Panc1 (cell line): ENCODE results near the gene OGA. TPM values are rescaled to one million over a fixed set of nuclear protein-coding genes. Genes with fewer than 3 reads are reported as not detected.

Experiments
- ATAC-seq: fragments of 200-7000 bp; cut with Tn5 transposase; 2 replicates; pipeline ENCODE4 v1.9.1; 2020; ENCODE audit warnings: mild to moderate bottlenecking, moderate library complexity
- BruUV-seq: library from RNA; stranded (reverse); fragments of 400-500 nt; replicated peaks from 2 replicates; lab custom pipeline; 2021; lab: Mats Ljungman, UMichigan
- CTCF ChIA-PET: fragments of 300-600 bp; sonication (Branson Sonifier 250); formaldehyde crosslinking; loops from one replicate; lab custom pipeline; 2022; ENCODE audit warnings: antibody characterized with exemption; lab: Charles Lee
- POLR2A ChIA-PET: fragments of 300-600 bp; sonication (Branson Sonifier 250); formaldehyde crosslinking; loops from one replicate; lab custom pipeline; 2022; ENCODE audit warnings: antibody characterized with exemption; lab: Charles Lee
- DNase-seq: peaks from one replicate; pipeline ENCODE4 v3.0.0-alpha.2; 2010; ENCODE audit warnings: low read depth, low spot score
- H3K27ac ChIP-seq: 2 replicates; pipeline ENCODE4 v1.5.1; 2011; ENCODE audit warnings: mild to moderate bottlenecking, low read length, inconsistent platforms
- H3K27me3 ChIP-seq: fragments of 200-500 bp; sonication (Bioruptor generic); 2 replicates; pipeline ENCODE4 v1.6.0; 2014; ENCODE audit warnings: low read length, inconsistent platforms; ENCODE audit not compliant: control insufficient read depth, insufficient read depth
- H3K36me3 ChIP-seq: fragments of 200-500 bp; sonication (Bioruptor generic); 2 replicates; pipeline ENCODE4 v1.5.1; 2014; ENCODE audit warnings: inconsistent platforms, mild to moderate bottlenecking, low read length, moderate library complexity; ENCODE audit not compliant: control insufficient read depth, insufficient read depth
- H3K4me1 ChIP-seq: 2 replicates; pipeline ENCODE4 v1.5.1; 2011; ENCODE audit warnings: inconsistent platforms, mild to moderate bottlenecking, low read length, moderate library complexity; ENCODE audit not compliant: control insufficient read depth, insufficient read depth
- H3K4me3 ChIP-seq, 2 experiments: 2 replicates each; pipeline ENCODE4 v1.5.1; 2011 to 2012; ENCODE audit warnings: low read depth in 2 of 2, low read length in 2 of 2, mild to moderate bottlenecking in 2 of 2, inconsistent platforms in 1 of 2, moderate library complexity in 1 of 2
- H3K9me3 ChIP-seq: fragments of 200-500 bp; sonication (Bioruptor generic); 2 replicates; pipeline ENCODE4 v1.5.1; 2014; ENCODE audit warnings: low read depth, mild to moderate bottlenecking, inconsistent platforms, low read length, moderate library complexity; ENCODE audit not compliant: control insufficient read depth, insufficient read depth
- POLR2AphosphoS5 ChIP-seq: IDR thresholded peaks from 2 replicates; pipeline ENCODE4 v1.6.1; 2012; ENCODE audit warnings: mild to moderate bottlenecking, low read depth, low read length, moderate library complexity
- SIN3A ChIP-seq: IDR thresholded peaks from 2 replicates; pipeline ENCODE4 v1.6.1; 2012; ENCODE audit warnings: low read depth, mild to moderate bottlenecking, low read length, moderate library complexity, borderline replicate concordance; ENCODE audit not compliant: insufficient read depth
- TCF7L2 ChIP-seq: IDR thresholded peaks from 2 replicates; pipeline ENCODE4 v1.6.1; 2011; ENCODE audit warnings: mild to moderate bottlenecking, low read depth, low read length, inconsistent platforms
- in situ Hi-C: cut with HindIII; loops from 2 replicates; pipeline ENCODE4 v1.10.0; 2016; ENCODE audit warnings: low sequenced_read_pairs, low pct_unique_long_range_greater_than_20kb
- intact Hi-C: fragments of 100-400 bp; cut with micrococcal nuclease; formaldehyde crosslinking; loops from one replicate; pipeline ENCODE4 v1.10.0; 2022; ENCODE audit not compliant: unreplicated experiment
- total RNA-seq: library from RNA; stranded (reverse); gene quantifications from one replicate; pipeline ENCODE4 v1.2.1, GENCODE V29; 2021; ENCODE audit not compliant: unreplicated experiment
- TF ChIP-seq, protein P1 (sequence below): fragments of 450-650 bp; IDR thresholded peaks from 2 replicates; pipeline ENCODE4 v1.5.1; 2017; ENCODE audit warnings: mild to moderate bottlenecking
- TF ChIP-seq, protein P2 (sequence below), 2 experiments: IDR thresholded peaks; 2 replicates each; pipeline ENCODE4 v1.6.1; 2011 to 2012; ENCODE audit warnings: low read depth in 2 of 2, control low read depth in 1 of 2, low read length in 1 of 2, mild to moderate bottlenecking in 1 of 2, moderate library complexity in 1 of 2; ENCODE audit not compliant: insufficient read depth in 1 of 2

The OGA gene
- total RNA-seq, 1 experiment from 2014 or later: 117 TPM

DNA sequence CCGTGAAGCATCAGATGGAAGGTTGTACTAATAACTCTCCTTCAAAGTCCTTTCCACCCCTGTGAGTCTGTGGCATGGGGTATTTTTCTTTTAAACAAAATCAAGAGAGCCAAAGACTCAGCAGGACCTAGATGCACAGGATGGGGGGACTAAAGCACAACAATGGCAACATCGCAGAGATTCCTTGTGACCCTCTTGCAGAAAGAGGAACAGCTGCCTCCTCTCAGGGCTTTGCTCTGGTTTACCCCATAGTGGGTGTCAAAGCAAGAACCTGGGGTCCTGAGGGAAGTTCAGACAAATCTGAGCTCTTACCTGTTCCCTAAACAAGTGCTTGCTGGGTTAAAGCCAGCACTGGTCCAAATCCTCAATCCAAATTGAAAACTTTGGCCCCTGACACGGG, 81.6 kb downstream of the OGA start:
- H3K4me1 ChIP-seq: no peaks in the 10 kb centered on the region
- H3K27ac ChIP-seq: no peak overlapping the region
- BruUV-seq: no TSS peak
- in situ Hi-C loops (no loop called here), intact Hi-C loops (no loop called here)
- TF ChIP-seq, protein P1, sequence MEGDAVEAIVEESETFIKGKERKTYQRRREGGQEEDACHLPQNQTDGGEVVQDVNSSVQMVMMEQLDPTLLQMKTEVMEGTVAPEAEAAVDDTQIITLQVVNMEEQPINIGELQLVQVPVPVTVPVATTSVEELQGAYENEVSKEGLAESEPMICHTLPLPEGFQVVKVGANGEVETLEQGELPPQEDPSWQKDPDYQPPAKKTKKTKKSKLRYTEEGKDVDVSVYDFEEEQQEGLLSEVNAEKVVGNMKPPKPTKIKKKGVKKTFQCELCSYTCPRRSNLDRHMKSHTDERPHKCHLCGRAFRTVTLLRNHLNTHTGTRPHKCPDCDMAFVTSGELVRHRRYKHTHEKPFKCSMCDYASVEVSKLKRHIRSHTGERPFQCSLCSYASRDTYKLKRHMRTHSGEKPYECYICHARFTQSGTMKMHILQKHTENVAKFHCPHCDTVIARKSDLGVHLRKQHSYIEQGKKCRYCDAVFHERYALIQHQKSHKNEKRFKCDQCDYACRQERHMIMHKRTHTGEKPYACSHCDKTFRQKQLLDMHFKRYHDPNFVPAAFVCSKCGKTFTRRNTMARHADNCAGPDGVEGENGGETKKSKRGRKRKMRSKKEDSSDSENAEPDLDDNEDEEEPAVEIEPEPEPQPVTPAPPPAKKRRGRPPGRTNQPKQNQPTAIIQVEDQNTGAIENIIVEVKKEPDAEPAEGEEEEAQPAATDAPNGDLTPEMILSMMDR: no peak
- TF ChIP-seq POLR2AphosphoS5 (no peak), TCF7L2 (no peak), SIN3A (no peak)
- TF ChIP-seq, protein P2, sequence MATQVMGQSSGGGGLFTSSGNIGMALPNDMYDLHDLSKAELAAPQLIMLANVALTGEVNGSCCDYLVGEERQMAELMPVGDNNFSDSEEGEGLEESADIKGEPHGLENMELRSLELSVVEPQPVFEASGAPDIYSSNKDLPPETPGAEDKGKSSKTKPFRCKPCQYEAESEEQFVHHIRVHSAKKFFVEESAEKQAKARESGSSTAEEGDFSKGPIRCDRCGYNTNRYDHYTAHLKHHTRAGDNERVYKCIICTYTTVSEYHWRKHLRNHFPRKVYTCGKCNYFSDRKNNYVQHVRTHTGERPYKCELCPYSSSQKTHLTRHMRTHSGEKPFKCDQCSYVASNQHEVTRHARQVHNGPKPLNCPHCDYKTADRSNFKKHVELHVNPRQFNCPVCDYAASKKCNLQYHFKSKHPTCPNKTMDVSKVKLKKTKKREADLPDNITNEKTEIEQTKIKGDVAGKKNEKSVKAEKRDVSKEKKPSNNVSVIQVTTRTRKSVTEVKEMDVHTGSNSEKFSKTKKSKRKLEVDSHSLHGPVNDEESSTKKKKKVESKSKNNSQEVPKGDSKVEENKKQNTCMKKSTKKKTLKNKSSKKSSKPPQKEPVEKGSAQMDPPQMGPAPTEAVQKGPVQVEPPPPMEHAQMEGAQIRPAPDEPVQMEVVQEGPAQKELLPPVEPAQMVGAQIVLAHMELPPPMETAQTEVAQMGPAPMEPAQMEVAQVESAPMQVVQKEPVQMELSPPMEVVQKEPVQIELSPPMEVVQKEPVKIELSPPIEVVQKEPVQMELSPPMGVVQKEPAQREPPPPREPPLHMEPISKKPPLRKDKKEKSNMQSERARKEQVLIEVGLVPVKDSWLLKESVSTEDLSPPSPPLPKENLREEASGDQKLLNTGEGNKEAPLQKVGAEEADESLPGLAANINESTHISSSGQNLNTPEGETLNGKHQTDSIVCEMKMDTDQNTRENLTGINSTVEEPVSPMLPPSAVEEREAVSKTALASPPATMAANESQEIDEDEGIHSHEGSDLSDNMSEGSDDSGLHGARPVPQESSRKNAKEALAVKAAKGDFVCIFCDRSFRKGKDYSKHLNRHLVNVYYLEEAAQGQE (IDR thresholded peaks at IDR 0.05; ENCODE audit: insufficient read depth in 1 of 2, low read depth in 2 of 2, low read length in 1 of 2): no peak
- no peak for DNase-seq
- no peak for ATAC-seq
- H3K9me3 ChIP-seq: no peaks in the 10 kb centered on the region
- CTCF ChIA-PET: no interaction called here
- H3K27me3 ChIP-seq: peaks cover 3% of the 10 kb centered on the region; the same call in 1 of the 2 replicates
- H3K4me3 ChIP-seq: no peak overlapping the region
- POLR2A ChIA-PET: no interaction called here
- H3K36me3 ChIP-seq: no peaks in the 10 kb centered on the region

Other genes starting within 250 kb of the OGA start
- 36.1 TPM for gene POLL, start 230.2 kb downstream of the OGA start, total RNA-seq
- gene DPCD, start 230.1 kb downstream of the OGA start, total RNA-seq: 27.6 TPM
- 61.5 TPM for gene FBXW4, start 123.3 kb downstream of the OGA start, total RNA-seq
- 0.39 TPM for gene FGF8, start 42.3 kb downstream of the OGA start, total RNA-seq
- gene NPM3, start 35.0 kb downstream of the OGA start, total RNA-seq: 109 TPM
- gene KCNIP2, start 25.4 kb upstream of the OGA start, total RNA-seq: 4.3 TPM
- gene ARMH3, start 237.7 kb upstream of the OGA start, total RNA-seq: 30.6 TPM
- 34.5 TPM for gene HPS6, start 246.9 kb upstream of the OGA start, total RNA-seq